Mesendoderm (in vitro differentiated cells): ENCODE results near the gene DNAJB8.
A peak's percentile ranks its signal among the peaks of the same experiment; 100 is the strongest.

Source experiments
- DNase-seq: peaks from one replicate; pipeline ENCODE4 v3.0.0; 2013
- H2AK5ac ChIP-seq: 2 replicates; pipeline ENCODE4 v1.6.1; 2013; ENCODE audit warnings: low read length, inconsistent platforms
- H2BK120ac ChIP-seq: 2 replicates; pipeline ENCODE4 v1.6.1; 2013; ENCODE audit warnings: low read depth, mild to moderate bottlenecking, low read length, moderate library complexity, mixed read lengths
- H2BK15ac ChIP-seq: replicated peaks from 2 replicates; pipeline ENCODE4 v1.6.1; 2013; ENCODE audit warnings: low read depth, mild to moderate bottlenecking, moderate library complexity
- H2BK5ac ChIP-seq: 2 replicates; pipeline ENCODE4 v1.6.1; 2013; ENCODE audit warnings: low read length, inconsistent platforms
- H3K18ac ChIP-seq: 2 replicates; pipeline ENCODE4 v1.6.1; 2013; ENCODE audit warnings: mild to moderate bottlenecking, low read length, mixed read lengths
- H3K23ac ChIP-seq: one replicate; pipeline ENCODE4 v1.6.1; 2013; ENCODE audit warnings: low read length
- H3K27ac ChIP-seq: 2 replicates; pipeline ENCODE4 v1.5.1; 2013; ENCODE audit warnings: low read depth, mild to moderate bottlenecking, inconsistent platforms, low read length, moderate library complexity
- H3K27me3 ChIP-seq: 2 replicates; pipeline ENCODE4 v1.6.1; 2013; ENCODE audit warnings: low read length, control low read depth, mild to moderate bottlenecking, inconsistent platforms; ENCODE audit not compliant: insufficient read depth, poor library complexity
- H3K36me3 ChIP-seq: 2 replicates; pipeline ENCODE4 v1.6.1; 2013; ENCODE audit warnings: low read length, inconsistent platforms; ENCODE audit not compliant: control insufficient read depth, insufficient read depth
- H3K4ac ChIP-seq: one replicate; pipeline ENCODE4 v1.6.1; 2013; ENCODE audit warnings: low read depth, mild to moderate bottlenecking, low read length, moderate library complexity
- H3K4me1 ChIP-seq: 2 replicates; pipeline ENCODE4 v1.6.1; 2013; ENCODE audit warnings: low read depth, low read length, inconsistent platforms; ENCODE audit not compliant: control insufficient read depth
- H3K4me2 ChIP-seq: 2 replicates; pipeline ENCODE4 v1.6.1; 2013; ENCODE audit warnings: low read length
- H3K4me3 ChIP-seq: 2 replicates; pipeline ENCODE4 v1.5.1; 2013; ENCODE audit warnings: mild to moderate bottlenecking, low read length
- H3K56ac ChIP-seq: one replicate; pipeline ENCODE4 v1.6.1; 2013; ENCODE audit warnings: low read length
- H3K79me1 ChIP-seq: 2 replicates; pipeline ENCODE4 v1.6.1; 2013; ENCODE audit warnings: low read length, inconsistent platforms
- H3K79me2 ChIP-seq: 2 replicates; pipeline ENCODE4 v1.6.1; 2013; ENCODE audit warnings: mild to moderate bottlenecking, low read length; ENCODE audit not compliant: control insufficient read depth, insufficient read depth
- H3K9ac ChIP-seq: 2 replicates; pipeline ENCODE4 v1.6.1; 2013; ENCODE audit warnings: low read length, inconsistent platforms
- H4K5ac ChIP-seq: one replicate; pipeline ENCODE4 v1.6.1; 2013; ENCODE audit warnings: low read length
- H4K8ac ChIP-seq: one replicate; pipeline ENCODE4 v1.6.1; 2013; ENCODE audit warnings: low read depth, mild to moderate bottlenecking, control low read depth, low read length, moderate library complexity
- WGBS: extraction: QIAGEN DNeasy Blood & Tissue Kit; methylation state at CpG from one replicate; pipeline ENCODE4 v1.1.7; 2013; ENCODE audit warnings: low lambda C conversion rate, missing lambda C conversion rate; ENCODE audit not compliant: insufficient coverage; ENCODE audit errors: extremely low coverage; 5-methylcytosine and 5-hydroxymethylcytosine counted together

Gene DNAJB8

DNA sequence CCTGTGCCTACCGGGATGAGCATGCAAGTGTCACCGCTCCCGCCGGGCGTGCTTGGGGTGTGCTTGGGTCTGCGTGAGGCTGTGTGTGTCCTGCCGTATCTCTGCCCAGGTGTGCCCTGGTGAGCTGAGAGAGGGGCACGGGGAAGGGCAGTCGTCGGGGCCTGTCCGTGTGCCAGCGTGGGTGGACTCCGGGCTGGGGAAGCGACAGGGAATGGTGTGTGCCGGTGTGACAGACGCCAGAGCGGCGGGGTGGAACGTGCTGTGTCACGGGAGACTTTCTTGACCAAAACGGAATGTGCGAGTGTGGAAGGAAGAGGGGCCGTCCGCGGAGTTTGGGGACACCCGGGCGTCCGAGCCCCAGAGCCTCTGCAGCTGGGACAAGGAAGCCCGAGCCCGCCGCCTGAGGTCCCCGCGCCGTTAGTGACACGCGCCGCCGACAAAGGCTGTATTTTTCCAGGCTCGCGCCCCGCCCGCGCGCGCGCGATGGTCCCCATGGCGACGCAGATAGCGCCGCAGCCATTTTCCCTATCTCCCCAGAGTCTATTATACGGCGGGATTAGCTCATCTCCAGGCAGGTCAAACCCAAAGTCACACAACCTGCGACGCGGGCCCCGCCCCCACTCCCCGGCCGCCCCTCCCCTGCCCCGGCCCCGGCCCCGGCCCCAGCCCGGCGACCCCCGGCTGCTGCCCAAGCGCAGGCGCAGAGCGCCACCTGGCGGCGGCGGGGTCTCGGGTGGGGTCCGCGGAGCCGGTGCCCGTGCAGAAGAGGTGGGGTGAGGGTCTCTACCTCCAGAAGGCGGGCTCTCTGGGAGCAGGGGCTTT lies 30.8 kb upstream of the DNAJB8 start:
- peak; percentile 95 for DNase-seq
- Histone ChIP-seq H2BK15ac (no peak overlapping the region), H3K56ac (peak overlapping the region; percentile 84), H3K36me3 (no peaks in the 10 kb centered on the region), H3K79me1 (no peaks in the 10 kb centered on the region), H3K23ac (peak overlapping the region; percentile 89), H3K4me3 (no peak overlapping the region), H3K27ac (no peak overlapping the region), H3K9ac (peak overlapping the region; percentile 61), H2AK5ac (peak overlapping the region; percentile 88), H2BK5ac (no peak overlapping the region), H3K18ac (no peak overlapping the region), H3K4me1 (peaks cover 12% of the 10 kb centered on the region), H3K27me3 (peaks cover 38% of the 10 kb centered on the region), H4K5ac (no peak overlapping the region), H3K4ac (no peak overlapping the region), H3K79me2 (no peaks in the 10 kb centered on the region), H4K8ac (no peak overlapping the region), H2BK120ac (no peak overlapping the region), H3K4me2 (peak overlapping the region; percentile 64)
- WGBS: no CpG with 5 or more reads among the region's 77 CpGs

DNA sequence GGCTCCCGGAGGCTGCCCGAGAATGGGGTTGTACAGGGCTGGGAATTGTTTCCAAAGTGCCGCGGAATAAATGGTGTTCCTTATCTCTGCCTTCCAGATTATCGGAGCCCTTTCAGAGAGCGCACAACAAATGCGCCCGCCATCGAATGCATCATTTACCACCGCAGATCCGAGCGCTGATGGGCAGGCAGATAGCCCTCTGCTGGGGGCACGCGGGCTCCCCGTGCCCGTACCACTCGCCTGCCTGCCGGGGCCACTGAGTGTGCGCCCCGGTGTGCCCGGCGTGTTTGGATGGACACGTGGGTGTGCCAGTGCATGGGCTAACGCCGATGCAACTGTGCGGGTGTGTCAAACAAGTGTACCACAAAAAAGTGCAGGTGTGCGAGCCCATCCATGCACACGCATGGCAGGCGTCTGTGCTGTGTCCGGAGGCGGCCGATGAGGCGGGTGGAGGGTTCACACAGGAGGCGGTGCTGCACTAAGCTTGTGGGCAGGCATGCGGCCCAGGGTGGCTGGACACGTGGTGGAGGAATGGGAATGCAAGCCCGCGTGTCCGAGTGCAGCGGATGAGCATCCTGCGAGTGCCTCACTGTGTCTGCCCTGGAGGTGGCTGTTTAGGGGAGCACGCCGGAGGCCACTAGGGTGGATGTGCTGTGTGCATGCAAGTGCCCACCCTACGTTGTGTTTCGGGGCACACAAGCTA lies 30.1 kb upstream of the DNAJB8 start:
- Histone ChIP-seq H4K8ac (no peak overlapping the region), H2BK15ac (no peak overlapping the region), H3K18ac (no peak overlapping the region), H3K79me1 (no peaks in the 10 kb centered on the region), H4K5ac (no peak overlapping the region), H3K27me3 (peaks cover 46% of the 10 kb centered on the region), H3K23ac (peak overlapping the region; percentile 89), H3K36me3 (no peaks in the 10 kb centered on the region), H3K9ac (peak overlapping the region; percentile 61), H2BK120ac (no peak overlapping the region), H3K4ac (no peak overlapping the region), H3K56ac (peak overlapping the region; percentile 84), H2BK5ac (no peak overlapping the region), H3K79me2 (no peaks in the 10 kb centered on the region), H2AK5ac (peak overlapping the region; percentile 88), H3K4me2 (peak overlapping the region; percentile 64), H3K4me1 (peaks cover 13% of the 10 kb centered on the region), H3K27ac (no peak overlapping the region), H3K4me3 (no peak overlapping the region)
- no CpG with 5 or more reads among the region's 45 CpGs for WGBS
- DNase-seq: peak; percentile 60

DNA sequence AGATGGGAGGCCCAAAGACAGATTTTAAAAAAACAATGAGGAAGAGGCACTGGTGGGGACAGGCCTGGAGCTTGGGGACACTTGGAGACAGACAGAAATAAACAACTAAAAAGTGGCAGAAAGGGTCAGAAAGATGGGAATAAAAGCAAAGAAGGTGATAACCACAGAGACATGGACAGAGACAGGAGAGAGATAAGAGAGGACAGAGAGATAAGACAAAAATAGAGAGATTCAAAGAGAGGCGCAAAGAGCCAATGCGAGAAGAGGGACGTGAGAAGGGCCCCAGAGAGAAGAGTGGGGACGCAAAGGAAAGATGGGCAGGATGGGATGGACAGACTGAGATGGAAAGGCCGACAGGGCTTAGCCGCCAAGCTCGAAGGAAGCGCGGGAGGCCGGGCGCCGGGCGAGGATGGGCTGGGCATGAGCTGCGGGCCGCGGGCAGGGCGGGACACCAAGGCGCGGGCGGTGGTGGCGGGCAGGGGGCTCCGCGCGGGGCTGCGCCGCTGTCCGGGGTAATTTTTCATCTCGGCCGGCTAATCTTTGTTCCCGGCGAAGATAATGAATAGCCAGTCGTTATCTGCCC lies 29.4 kb upstream of the DNAJB8 start:
- H3K4me2 ChIP-seq: no peak overlapping the region
- no peak overlapping the region for H3K18ac ChIP-seq

DNA sequence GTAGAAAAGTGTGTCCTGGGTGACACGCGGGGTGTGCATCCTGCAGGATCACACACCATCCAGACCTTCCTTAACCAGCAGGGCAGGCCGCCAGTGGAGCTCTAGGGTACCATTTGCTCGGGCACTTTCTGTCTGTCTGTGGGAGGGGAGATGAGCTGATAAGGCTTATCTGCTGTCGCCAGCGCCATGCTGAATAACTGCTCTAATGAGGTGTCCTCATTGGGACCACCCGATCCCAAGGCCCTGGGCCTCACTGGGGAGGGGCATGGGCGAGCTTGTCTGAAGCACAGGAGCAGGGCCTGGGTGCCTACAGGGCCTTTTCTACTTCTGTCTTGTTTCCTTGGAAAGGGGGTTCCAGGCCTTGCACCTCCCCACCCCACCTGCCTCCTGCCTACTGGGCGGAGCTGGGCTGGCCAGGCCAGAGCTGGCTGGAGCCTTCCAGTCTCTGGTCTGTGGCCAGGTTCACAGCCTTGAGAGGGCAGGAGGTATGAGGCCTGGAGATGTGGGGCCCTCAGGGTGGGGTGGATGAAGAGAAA lies 28.8 kb upstream of the DNAJB8 start:
- Histone ChIP-seq H4K8ac (no peak overlapping the region), H3K27ac (no peak overlapping the region), H3K4me3 (no peak overlapping the region), H2AK5ac (no peak overlapping the region), H3K79me2 (no peaks in the 10 kb centered on the region), H3K23ac (no peak overlapping the region), H3K4me2 (no peak overlapping the region), H3K79me1 (no peaks in the 10 kb centered on the region), H2BK15ac (no peak overlapping the region), H3K9ac (no peak overlapping the region), H2BK120ac (no peak overlapping the region), H3K4me1 (peaks cover 18% of the 10 kb centered on the region), H3K27me3 (peaks cover 57% of the 10 kb centered on the region), H3K36me3 (no peaks in the 10 kb centered on the region), H4K5ac (no peak overlapping the region), H3K4ac (no peak overlapping the region), H3K56ac (no peak overlapping the region), H3K18ac (no peak overlapping the region), H2BK5ac (no peak overlapping the region)
- WGBS: no CpG with 5 or more reads among the region's 9 CpGs
- DNase-seq: peak; percentile 79

More for the DNA sequence above, 29.4 kb upstream of the DNAJB8 start:
- H4K8ac ChIP-seq: no peak overlapping the region
- H4K5ac ChIP-seq: no peak overlapping the region
- peaks cover 53% of the 10 kb centered on the region for H3K27me3 ChIP-seq
- no peaks in the 10 kb centered on the region for H3K79me1 ChIP-seq
- H3K23ac ChIP-seq: no peak overlapping the region
- H3K79me2 ChIP-seq: no peaks in the 10 kb centered on the region
- H3K9ac ChIP-seq: no peak overlapping the region
- no CpG with 5 or more reads among the region's 32 CpGs for WGBS
- no peak overlapping the region for H3K27ac ChIP-seq
- H2BK120ac ChIP-seq: no peak overlapping the region
- H3K4me1 ChIP-seq: peaks cover 15% of the 10 kb centered on the region
- DNase-seq: no peak
- H3K36me3 ChIP-seq: no peaks in the 10 kb centered on the region
- H2AK5ac ChIP-seq: no peak overlapping the region
- H2BK5ac ChIP-seq: no peak overlapping the region
- H3K56ac ChIP-seq: peak overlapping the region; percentile 1
- H3K4ac ChIP-seq: no peak overlapping the region
- H3K4me3 ChIP-seq: no peak overlapping the region
- H2BK15ac ChIP-seq: no peak overlapping the region

DNA sequence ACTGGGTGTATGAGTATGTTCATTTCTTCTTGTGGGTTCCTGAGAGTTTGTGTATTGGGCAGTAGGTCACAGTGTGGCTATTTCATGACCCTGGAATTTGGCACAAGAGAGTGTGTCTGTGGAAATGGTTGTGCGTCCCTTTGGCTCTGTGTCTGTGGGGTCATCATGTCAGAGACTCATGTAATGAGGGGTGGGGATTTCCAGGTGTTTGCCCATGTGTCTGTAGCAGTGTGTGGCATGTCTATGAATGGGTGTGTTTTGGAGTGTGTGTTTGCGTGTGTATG lies 27.6 kb upstream of the DNAJB8 start:
- no peak for DNase-seq
- peaks cover 18% of the 10 kb centered on the region for H3K4me1 ChIP-seq
- no peak overlapping the region for H2BK5ac ChIP-seq
- H4K8ac ChIP-seq: no peak overlapping the region
- no peak overlapping the region for H4K5ac ChIP-seq
- H3K79me2 ChIP-seq: no peaks in the 10 kb centered on the region
- no peaks in the 10 kb centered on the region for H3K36me3 ChIP-seq
- no peaks in the 10 kb centered on the region for H3K79me1 ChIP-seq
- H2BK15ac ChIP-seq: no peak overlapping the region
- no peak overlapping the region for H3K27ac ChIP-seq
- H3K18ac ChIP-seq: no peak overlapping the region
- H3K27me3 ChIP-seq: peaks cover 57% of the 10 kb centered on the region
- no peak overlapping the region for H2BK120ac ChIP-seq
- WGBS: no CpG with 5 or more reads among the region's 2 CpGs
- H3K4ac ChIP-seq: no peak overlapping the region
- peak overlapping the region; percentile 9 for H2AK5ac ChIP-seq
- H3K9ac ChIP-seq: no peak overlapping the region
- no peak overlapping the region for H3K56ac ChIP-seq
- no peak overlapping the region for H3K4me3 ChIP-seq
- H3K4me2 ChIP-seq: no peak overlapping the region
- no peak overlapping the region for H3K23ac ChIP-seq
